MM.1S (cell line): Measurements from ENCODE around the gene GDPD3.
A peak's percentile ranks its signal among the peaks of the same experiment; 100 is the strongest.
"Not testable (repeated sequence)": the region's sequence is repeated elsewhere in the genome, so short reads cannot be mapped to it uniquely, and the experiment has no call there.

Experiments used
- DNase-seq: peaks from one replicate; pipeline ENCODE4 v3.0.0-alpha.2; 2015
- H2AFZ ChIP-seq: fragments of 300-600 bp; sonication (generic); 2 replicates; pipeline ENCODE4 v1.6.0; 2016; ENCODE audit warnings: antibody characterized with exemption, low read length
- H3F3A ChIP-seq: fragments of 300-600 bp; sonication (generic); 2 replicates; pipeline ENCODE4 v1.6.1; 2016; ENCODE audit warnings: mild to moderate bottlenecking, antibody characterized with exemption, low read length, moderate library complexity, mixed read lengths; ENCODE audit not compliant: insufficient read depth
- H3K27ac ChIP-seq: fragments of 300-600 bp; sonication (generic); 2 replicates; pipeline ENCODE4 v1.5.1; 2016; ENCODE audit warnings: mild to moderate bottlenecking, low read length
- H3K27me3 ChIP-seq: fragments of 300-600 bp; sonication (generic); replicated peaks from 2 replicates; pipeline ENCODE4 v1.6.0; 2016; ENCODE audit warnings: low read length; ENCODE audit not compliant: insufficient read depth
- H3K36me3 ChIP-seq: fragments of 300-600 bp; sonication (generic); replicated peaks from 2 replicates; pipeline ENCODE4 v1.6.1; 2016; ENCODE audit warnings: mild to moderate bottlenecking, low read length, mixed read lengths; ENCODE audit not compliant: insufficient read depth
- H3K4me1 ChIP-seq: fragments of 300-600 bp; sonication (generic); 2 replicates; pipeline ENCODE4 v1.6.1; 2016; ENCODE audit warnings: low read length, mixed read lengths
- H3K4me2 ChIP-seq: fragments of 300-600 bp; sonication (generic); 2 replicates; pipeline ENCODE4 v1.6.0; 2016; ENCODE audit warnings: low read depth, low read length
- H3K4me3 ChIP-seq: fragments of 300-600 bp; sonication (generic); 2 replicates; pipeline ENCODE4 v1.5.1; 2016; ENCODE audit warnings: low read length, mixed read lengths
- H3K79me2 ChIP-seq: fragments of 300-600 bp; sonication (generic); 2 replicates; pipeline ENCODE4 v1.6.1; 2016; ENCODE audit warnings: mixed run types, low read length, mixed read lengths
- H3K9ac ChIP-seq: fragments of 300-600 bp; sonication (generic); 2 replicates; pipeline ENCODE4 v1.6.1; 2016; ENCODE audit warnings: low read length, mixed read lengths
- H3K9me2 ChIP-seq: fragments of 300-600 bp; sonication (generic); replicated peaks from 2 replicates; pipeline ENCODE4 v1.6.1; 2016; ENCODE audit warnings: mild to moderate bottlenecking, low read length, mixed read lengths; ENCODE audit not compliant: insufficient read depth
- H3K9me3 ChIP-seq: fragments of 300-600 bp; sonication (generic); replicated peaks from 2 replicates; pipeline ENCODE4 v1.6.1; 2016; ENCODE audit warnings: mild to moderate bottlenecking, low read length, mixed read lengths; ENCODE audit not compliant: insufficient read depth
- H4K20me1 ChIP-seq: fragments of 300-600 bp; sonication (generic); 2 replicates; pipeline ENCODE4 v1.6.1; 2016; ENCODE audit warnings: mild to moderate bottlenecking, low read length, moderate library complexity, mixed read lengths; ENCODE audit not compliant: insufficient read depth
- CTCF ChIP-seq: fragments of 300-600 bp; sonication (generic); IDR thresholded peaks from 2 replicates; pipeline ENCODE4 v1.5.1; 2016; ENCODE audit warnings: antibody characterized with exemption, low read length, mixed read lengths
- EZH2 ChIP-seq: fragments of 300-600 bp; sonication (generic); optimal IDR thresholded peaks from 2 replicates; pipeline ENCODE3; 2017; ENCODE audit warnings: low read depth, mild to moderate bottlenecking, antibody characterized with exemption, low read length, mixed read lengths
- EZH2phosphoT487 ChIP-seq: fragments of 300-600 bp; sonication (generic); IDR thresholded peaks from 2 replicates; pipeline ENCODE4 v1.6.1; 2018; ENCODE audit warnings: antibody characterized with exemption, low read length

GDPD3 gene

GRCh38 chr16:30127993-30128392 lies 14.7 kb upstream of the GDPD3 start:
- H3K4me1 ChIP-seq: no peaks in the 10 kb centered on the region
- DNase-seq: no peak
- no peaks in the 10 kb centered on the region for H3F3A ChIP-seq
- H3K9me2 ChIP-seq: no peaks in the 10 kb centered on the region
- H4K20me1 ChIP-seq: no peaks in the 10 kb centered on the region
- H3K27me3 ChIP-seq: no peaks in the 10 kb centered on the region
- no peak overlapping the region for H3K27ac ChIP-seq
- H3K36me3 ChIP-seq: no peaks in the 10 kb centered on the region
- no peaks in the 10 kb centered on the region for H3K9me3 ChIP-seq
- H2AFZ ChIP-seq: no peak overlapping the region
- H3K4me2 ChIP-seq: no peak overlapping the region
- TF ChIP-seq EZH2phosphoT487 (no peak), CTCF (no peak), EZH2 (no peak)
- no peaks in the 10 kb centered on the region for H3K79me2 ChIP-seq
- no peak overlapping the region for H3K9ac ChIP-seq
- H3K4me3 ChIP-seq: no peak overlapping the region

- H3K79me2 ChIP-seq: peaks cover 17% of the 10 kb centered on the region
- not testable (repeated sequence) for DNase-seq, H3F3A ChIP-seq, H3K27me3 ChIP-seq, H3K27ac ChIP-seq, H4K20me1 ChIP-seq, H3K4me3 ChIP-seq, H3K4me2 ChIP-seq, H2AFZ ChIP-seq, H3K9ac ChIP-seq, H3K9me3 ChIP-seq, H3K9me2 ChIP-seq, H3K36me3 ChIP-seq, H3K4me1 ChIP-seq
These were observed 12.4 kb upstream of the GDPD3 start for GRCh38 chr16:30125690-30126089.

- H3K9me2 ChIP-seq: no peaks in the 10 kb centered on the region
- no peak overlapping the region for H3K4me2 ChIP-seq
- no peaks in the 10 kb centered on the region for H4K20me1 ChIP-seq
- no peak for DNase-seq
- H3K9ac ChIP-seq: no peak overlapping the region
- H3K36me3 ChIP-seq: no peaks in the 10 kb centered on the region
- TF ChIP-seq EZH2 (no peak), EZH2phosphoT487 (no peak)
- no peak overlapping the region for H2AFZ ChIP-seq
- no peaks in the 10 kb centered on the region for H3K4me1 ChIP-seq
- no peak overlapping the region for H3K27ac ChIP-seq
- no peaks in the 10 kb centered on the region for H3K9me3 ChIP-seq
- no peak overlapping the region for H3K4me3 ChIP-seq
- no peaks in the 10 kb centered on the region for H3F3A ChIP-seq
- H3K27me3 ChIP-seq: no peaks in the 10 kb centered on the region
- peaks cover 17% of the 10 kb centered on the region for H3K79me2 ChIP-seq
These were observed 11.6 kb upstream of the GDPD3 start for GRCh38 chr16:30124985-30125379.

GRCh38 chr16:30122604-30123160 lies 9.3 kb upstream of the GDPD3 start:
- Histone ChIP-seq H3K4me1 (no peaks in the 10 kb centered on the region), H3K4me3 (peak overlapping the region; percentile 88), H3K36me3 (no peaks in the 10 kb centered on the region), H3K9ac (peak overlapping the region; percentile 72), H3F3A (no peaks in the 10 kb centered on the region), H4K20me1 (no peaks in the 10 kb centered on the region), H3K9me2 (no peaks in the 10 kb centered on the region), H3K27me3 (no peaks in the 10 kb centered on the region), H3K27ac (no peak overlapping the region), H3K79me2 (peaks cover 17% of the 10 kb centered on the region), H2AFZ (peak overlapping the region; percentile 59), H3K4me2 (peak overlapping the region; percentile 78), H3K9me3 (no peaks in the 10 kb centered on the region)
- no peak for TF ChIP-seq EZH2
- TF ChIP-seq CTCF: no peak
- DNase-seq: no peak
